Breast epithelium (tissue), 3 donors: Measurements from ENCODE around the gene MATN4.

Experiments
- CTCF ChIP-seq, 3 donors: fragments of 450-650 bp; IDR thresholded peaks; one replicate each; pipeline ENCODE4 v1.5.1; 2016 to 2017; ENCODE audit warnings: antibody characterized with exemption in 3 of 3, mild to moderate bottlenecking in 3 of 3, moderate library complexity in 3 of 3
- POLR2A ChIP-seq: fragments of 450-650 bp; IDR thresholded peaks from one replicate; pipeline ENCODE4 v1.6.1; 2016; ENCODE audit warnings: antibody characterized with exemption, mild to moderate bottlenecking, moderate library complexity
- POLR2AphosphoS5 ChIP-seq, 3 donors: sonication (generic); formaldehyde crosslinking; IDR thresholded peaks; one replicate each; pipeline ENCODE4 v1.6.1; 2017; ENCODE audit warnings: antibody characterized with exemption in 3 of 3

GRCh38 chr20:45269754-45270270 is 38.3 kb downstream of the MATN4 start:
- TF ChIP-seq CTCF (IDR thresholded peaks at IDR 0.05) (no peak), POLR2AphosphoS5 (IDR thresholded peaks at IDR 0.05) (no peak), POLR2A (no peak)
